HCT116 (cell line): ENCODE results near the gene E2F1. TPM values are rescaled to one million over a fixed set of nuclear protein-coding genes. Genes with fewer than 3 reads are reported as not detected.

Experiments
- CEBPB ChIP-seq: IDR thresholded peaks from 2 replicates; pipeline ENCODE4 v1.6.1; 2012; ENCODE audit warnings: low read depth
- EGR1 ChIP-seq: IDR thresholded peaks from 2 replicates; pipeline ENCODE4 v1.6.1; 2012; ENCODE audit warnings: low read depth
- REST ChIP-seq: IDR thresholded peaks from 2 replicates; pipeline ENCODE4 v1.6.1; 2012; ENCODE audit warnings: low read depth
- SRF ChIP-seq: IDR thresholded peaks from 2 replicates; pipeline ENCODE4 v1.6.1; 2012; ENCODE audit warnings: low read depth
- YY1 ChIP-seq: IDR thresholded peaks from 2 replicates; pipeline ENCODE4 v1.6.1; 2011; ENCODE audit warnings: low read length, low read depth, moderate library complexity, mild to moderate bottlenecking; ENCODE audit not compliant: insufficient replicate concordance; ENCODE audit errors: extremely low read depth
- total RNA-seq: library from RNA; stranded (reverse); gene quantifications from one replicate; pipeline ENCODE4 v1.2.1, GENCODE V29; 2021; ENCODE audit not compliant: unreplicated experiment
- TF ChIP-seq, protein P1 (sequence below): IDR thresholded peaks from 2 replicates; pipeline ENCODE4 v1.6.1; 2012
- TF ChIP-seq, protein P2 (sequence below), 3 experiments: fragments of 200-600 bp in 1 of 3; sonication (generic) in 1 of 3; IDR thresholded peaks in 2 of 3; conservative IDR thresholded peaks in 1 of 3; 2 replicates each; pipeline ENCODE4 v1.5.1; 2012 to 2017; ENCODE audit warnings: low read depth in 2 of 3, low read length in 2 of 3, antibody characterized with exemption in 1 of 3, borderline replicate concordance in 1 of 3, control low read depth in 1 of 3, mild to moderate bottlenecking in 1 of 3, mixed read lengths in 1 of 3, mixed run types in 1 of 3, moderate library complexity in 1 of 3; ENCODE audit not compliant: insufficient read depth in 1 of 3

Gene E2F1
- total RNA-seq, 1 experiment from 2014 or later = 30.9 TPM

GRCh38 chr20:33656783-33657703 lies 29.1 kb downstream of the E2F1 start (continued):
- TF ChIP-seq REST = no peak
- TF ChIP-seq, protein P1, sequence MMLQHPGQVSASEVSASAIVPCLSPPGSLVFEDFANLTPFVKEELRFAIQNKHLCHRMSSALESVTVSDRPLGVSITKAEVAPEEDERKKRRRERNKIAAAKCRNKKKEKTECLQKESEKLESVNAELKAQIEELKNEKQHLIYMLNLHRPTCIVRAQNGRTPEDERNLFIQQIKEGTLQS = no peak
- TF ChIP-seq YY1 = no peak
- TF ChIP-seq SRF = no peak
- TF ChIP-seq, protein P2, sequence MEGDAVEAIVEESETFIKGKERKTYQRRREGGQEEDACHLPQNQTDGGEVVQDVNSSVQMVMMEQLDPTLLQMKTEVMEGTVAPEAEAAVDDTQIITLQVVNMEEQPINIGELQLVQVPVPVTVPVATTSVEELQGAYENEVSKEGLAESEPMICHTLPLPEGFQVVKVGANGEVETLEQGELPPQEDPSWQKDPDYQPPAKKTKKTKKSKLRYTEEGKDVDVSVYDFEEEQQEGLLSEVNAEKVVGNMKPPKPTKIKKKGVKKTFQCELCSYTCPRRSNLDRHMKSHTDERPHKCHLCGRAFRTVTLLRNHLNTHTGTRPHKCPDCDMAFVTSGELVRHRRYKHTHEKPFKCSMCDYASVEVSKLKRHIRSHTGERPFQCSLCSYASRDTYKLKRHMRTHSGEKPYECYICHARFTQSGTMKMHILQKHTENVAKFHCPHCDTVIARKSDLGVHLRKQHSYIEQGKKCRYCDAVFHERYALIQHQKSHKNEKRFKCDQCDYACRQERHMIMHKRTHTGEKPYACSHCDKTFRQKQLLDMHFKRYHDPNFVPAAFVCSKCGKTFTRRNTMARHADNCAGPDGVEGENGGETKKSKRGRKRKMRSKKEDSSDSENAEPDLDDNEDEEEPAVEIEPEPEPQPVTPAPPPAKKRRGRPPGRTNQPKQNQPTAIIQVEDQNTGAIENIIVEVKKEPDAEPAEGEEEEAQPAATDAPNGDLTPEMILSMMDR (IDR thresholded peaks at IDR 0.05 in 2 of 3, conservative IDR thresholded peaks at IDR 0.05 in 1 of 3; ENCODE audit: borderline replicate concordance in 1 of 3, insufficient read depth in 1 of 3, low read depth in 2 of 3, low read length in 2 of 3) = no peak
- TF ChIP-seq EGR1 = no peak
- TF ChIP-seq CEBPB = no peak
